Measurements from ENCODE around the gene LRRD1. TPM values are rescaled to one million over a fixed set of nuclear protein-coding genes. Genes with fewer than 3 reads are reported as not detected.

Gene LRRD1
- total RNA-seq, 6 experiments from 2014 or later = not detected

DNA sequence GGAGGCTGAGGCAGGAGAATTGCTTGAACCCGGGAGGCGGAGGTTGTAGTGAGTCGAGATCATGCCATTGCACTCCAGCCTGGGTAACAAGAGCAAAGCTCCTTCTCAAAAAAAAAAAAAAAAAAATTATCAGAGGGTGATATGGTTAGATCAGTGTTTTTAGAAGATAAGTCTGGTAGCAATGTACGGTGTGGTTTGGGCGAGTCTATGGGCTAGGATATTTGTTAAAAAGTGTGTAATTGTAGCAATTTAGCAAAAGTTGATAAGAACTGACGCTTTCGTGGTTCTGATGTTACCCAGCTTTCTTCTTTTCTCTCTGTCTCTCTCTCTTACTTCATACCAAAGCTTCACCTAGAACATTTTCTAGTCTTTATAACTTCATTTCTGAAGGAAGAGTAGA, 37.8 kb downstream of the LRRD1 start:
- no peaks in the 10 kb centered on the region for H3K27me3 ChIP-seq
- ATAC-seq = no peak
- H3K27ac ChIP-seq = no peak overlapping the region
- DNase-seq = no peak
- 88% methylated on average over 7 of the region's 7 CpGs for WGBS (ENCODE audit: insufficient coverage, low coverage, low lambda C conversion rate, missing lambda C conversion rate)
- intact Hi-C loops (cut with DNase I) = no loop called here
- no peaks in the 10 kb centered on the region for H3K9me3 ChIP-seq
- H3K36me3 ChIP-seq = no peaks in the 10 kb centered on the region
- TF ChIP-seq, protein P1, sequence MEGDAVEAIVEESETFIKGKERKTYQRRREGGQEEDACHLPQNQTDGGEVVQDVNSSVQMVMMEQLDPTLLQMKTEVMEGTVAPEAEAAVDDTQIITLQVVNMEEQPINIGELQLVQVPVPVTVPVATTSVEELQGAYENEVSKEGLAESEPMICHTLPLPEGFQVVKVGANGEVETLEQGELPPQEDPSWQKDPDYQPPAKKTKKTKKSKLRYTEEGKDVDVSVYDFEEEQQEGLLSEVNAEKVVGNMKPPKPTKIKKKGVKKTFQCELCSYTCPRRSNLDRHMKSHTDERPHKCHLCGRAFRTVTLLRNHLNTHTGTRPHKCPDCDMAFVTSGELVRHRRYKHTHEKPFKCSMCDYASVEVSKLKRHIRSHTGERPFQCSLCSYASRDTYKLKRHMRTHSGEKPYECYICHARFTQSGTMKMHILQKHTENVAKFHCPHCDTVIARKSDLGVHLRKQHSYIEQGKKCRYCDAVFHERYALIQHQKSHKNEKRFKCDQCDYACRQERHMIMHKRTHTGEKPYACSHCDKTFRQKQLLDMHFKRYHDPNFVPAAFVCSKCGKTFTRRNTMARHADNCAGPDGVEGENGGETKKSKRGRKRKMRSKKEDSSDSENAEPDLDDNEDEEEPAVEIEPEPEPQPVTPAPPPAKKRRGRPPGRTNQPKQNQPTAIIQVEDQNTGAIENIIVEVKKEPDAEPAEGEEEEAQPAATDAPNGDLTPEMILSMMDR (IDR thresholded peaks at IDR 0.05) = no peak
- TF ChIP-seq POLR2A (IDR thresholded peaks at IDR 0.05) = no peak
- H3K4me1 ChIP-seq = no peaks in the 10 kb centered on the region
- no peak overlapping the region for H3K4me3 ChIP-seq

GRCh38 chr7:92137557-92137956, 41.4 kb downstream of the LRRD1 start:
- Histone ChIP-seq H3K27me3 (no peaks in the 10 kb centered on the region), H3K9me3 (no peaks in the 10 kb centered on the region), H3K27ac (no peak overlapping the region), H3K4me3 (no peak overlapping the region), H3K36me3 (no peaks in the 10 kb centered on the region), H3K4me1 (peaks cover 0 to 7% (median 0%) of the 10 kb centered on the region in 4 donors)
- ATAC-seq (no peak), DNase-seq (no peak)
- intact Hi-C loops (cut with DNase I) = no loop called here
- no peak for TF ChIP-seq POLR2A (IDR thresholded peaks at IDR 0.05)
- TF ChIP-seq, protein P1 (IDR thresholded peaks at IDR 0.05) = no peak
- 57% methylated on average over 2 of the region's 2 CpGs for WGBS (ENCODE audit: insufficient coverage, low coverage, low lambda C conversion rate, missing lambda C conversion rate)

GRCh38 chr7:92135052-92135889, 43.7 kb downstream of the LRRD1 start:
- H3K4me3 ChIP-seq = peak overlapping the region; percentile 90 to 99 (median 94)
- WGBS (ENCODE audit: insufficient coverage, low coverage, low lambda C conversion rate, missing lambda C conversion rate) = 15% methylated on average over 20 of the region's 21 CpGs
- H3K9me3 ChIP-seq = no peaks in the 10 kb centered on the region
- TF ChIP-seq, protein P1 (IDR thresholded peaks at IDR 0.05) = no peak
- no peak for TF ChIP-seq POLR2A (IDR thresholded peaks at IDR 0.05)
- intact Hi-C loops (cut with DNase I) = no loop called here
- H3K27me3 ChIP-seq = no peaks in the 10 kb centered on the region
- ATAC-seq (peak in 3 of 4 donors; percentile 9 to 31 (median 11)), DNase-seq (peak in 2 of 3 donors; percentile 22 to 46)
- peaks cover 0 to 7% (median 0%) of the 10 kb centered on the region in 4 donors for H3K36me3 ChIP-seq
- H3K4me1 ChIP-seq = peaks cover 0 to 14% (median 0%) of the 10 kb centered on the region in 4 donors
- peak overlapping the region; percentile 97 to 100 (median 98) for H3K27ac ChIP-seq

DNA sequence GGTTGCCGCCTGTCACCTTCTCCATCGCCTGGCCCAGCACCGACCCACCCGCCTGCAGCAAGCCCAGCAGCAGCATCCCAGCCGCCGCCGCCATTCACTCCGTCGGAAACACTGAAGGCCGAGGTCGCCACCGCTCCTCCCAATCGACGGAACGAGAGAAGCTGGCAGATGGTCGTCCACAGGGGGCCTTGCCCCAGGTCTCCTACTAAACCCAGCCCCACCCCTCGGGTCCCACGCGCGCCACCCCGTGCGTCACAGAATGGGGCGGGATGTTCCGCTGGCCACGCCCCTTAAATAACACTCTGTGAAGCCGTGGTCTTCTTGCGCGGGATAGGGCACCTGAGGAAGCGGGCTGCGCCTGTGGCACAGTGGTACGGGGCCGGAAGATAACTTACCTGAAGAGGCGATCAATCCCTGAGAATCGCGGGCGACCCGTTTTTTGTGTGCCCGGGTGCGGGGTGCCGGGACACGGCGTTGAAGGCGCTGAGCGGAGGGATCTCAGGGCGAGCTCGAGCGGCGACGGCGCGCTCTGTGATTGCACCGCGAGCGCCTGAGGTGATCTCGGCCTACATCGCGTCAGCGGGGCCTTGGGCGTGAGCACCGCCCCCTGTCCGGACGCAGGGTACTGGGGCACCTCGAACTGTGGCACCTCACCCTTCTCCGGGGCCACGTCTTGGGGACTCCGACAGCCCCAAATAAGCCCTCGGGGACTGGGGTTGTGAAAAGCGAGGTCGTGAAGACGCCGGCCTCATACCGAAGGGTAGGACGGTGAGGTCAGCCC, 44.5 kb downstream of the LRRD1 start, which contains the start of gene CYP51A1:
CYP51A1 (minus strand) TSS at position 207 of the 781 bp plus-strand sequence; CDS start at position 94, 113 bp downstream.
- peak; percentile 94 to 96 (median 96) for DNase-seq
- intact Hi-C loops (cut with DNase I) = no loop called here

More for the DNA sequence above, 44.5 kb downstream of the LRRD1 start, which contains the start of gene CYP51A1:
- 0% methylated on average over 33 of the region's 73 CpGs for WGBS (ENCODE audit: insufficient coverage, low coverage, low lambda C conversion rate, missing lambda C conversion rate)
- peak; percentile 94 to 97 (median 95) for ATAC-seq
- peaks cover 0 to 14% (median 0%) of the 10 kb centered on the region in 4 donors for H3K4me1 ChIP-seq
- H3K4me3 ChIP-seq = peak within 1 kb of the TSS; percentile 90 to 99 (median 94)
- H3K27me3 ChIP-seq = no peaks in the 10 kb centered on the region
- H3K36me3 ChIP-seq = peaks cover 0 to 11% (median 0%) of the 10 kb centered on the region in 4 donors
- no peaks in the 10 kb centered on the region for H3K9me3 ChIP-seq
- peak within 1 kb of the TSS; percentile 97 to 100 (median 98) for H3K27ac ChIP-seq
- TF ChIP-seq, protein P1 (IDR thresholded peaks at IDR 0.05) = peak; percentile 3 to 27 (median 19)
- peak; percentile 83 for TF ChIP-seq POLR2A (IDR thresholded peaks at IDR 0.05)
